ENCODE measurements around the gene NGLY1.

The NGLY1 gene

GRCh38 chr3:25692341-25692740 lies 90.9 kb downstream of the NGLY1 start:
- DNase-seq (ENCODE audit: low read depth): no peak
- TF ChIP-seq CTCF (conservative IDR thresholded peaks at IDR 0.05; ENCODE audit: low read depth, low read length): no peak

GRCh38 chr3:25690768-25691533 lies 92.3 kb downstream of the NGLY1 start:
- no peak overlapping the region for H3K4me3 ChIP-seq (ENCODE audit: low read depth, low read length)
- no peak for DNase-seq (ENCODE audit: low read depth)
- no peak for TF ChIP-seq CTCF (conservative IDR thresholded peaks at IDR 0.05; ENCODE audit: low read depth, low read length)

More at GRCh38 chr3:25692341-25692740, 90.9 kb downstream of the NGLY1 start:
- H3K4me3 ChIP-seq (ENCODE audit: low read depth, low read length): no peak overlapping the region

GRCh38 chr3:25689226-25689625 lies 94.0 kb downstream of the NGLY1 start:
- no peak overlapping the region for H3K4me3 ChIP-seq (ENCODE audit: low read depth, low read length)
- TF ChIP-seq CTCF (conservative IDR thresholded peaks at IDR 0.05; ENCODE audit: low read depth, low read length): no peak
- no peak for DNase-seq (ENCODE audit: low read depth)

GRCh38 chr3:25687742-25688141 lies 95.5 kb downstream of the NGLY1 start:
- DNase-seq (ENCODE audit: low read depth): no peak
- no peak overlapping the region for H3K4me3 ChIP-seq (ENCODE audit: low read depth, low read length)
- TF ChIP-seq CTCF (conservative IDR thresholded peaks at IDR 0.05; ENCODE audit: low read depth, low read length): no peak

GRCh38 chr3:25686766-25687165 lies 96.5 kb downstream of the NGLY1 start:
- H3K4me3 ChIP-seq (ENCODE audit: low read depth, low read length): no peak overlapping the region
- no peak for TF ChIP-seq CTCF (conservative IDR thresholded peaks at IDR 0.05; ENCODE audit: low read depth, low read length)
- no peak for DNase-seq (ENCODE audit: low read depth)

- no peak for DNase-seq (ENCODE audit: low read depth)
- TF ChIP-seq CTCF (conservative IDR thresholded peaks at IDR 0.05; ENCODE audit: low read depth, low read length): no peak
- H3K4me3 ChIP-seq (ENCODE audit: low read depth, low read length): no peak overlapping the region
Observed at GRCh38 chr3:25683882-25684281, 99.4 kb downstream of the NGLY1 start.

- no peak overlapping the region for H3K4me3 ChIP-seq (ENCODE audit: low read depth, low read length)
- no peak for DNase-seq (ENCODE audit: low read depth)
- TF ChIP-seq CTCF (conservative IDR thresholded peaks at IDR 0.05; ENCODE audit: low read depth, low read length): no peak
Observed at GRCh38 chr3:25683410-25683809, 99.8 kb downstream of the NGLY1 start.

All from choroid plexus epithelial cell (primary cell).